Right ventricle myocardium superior (tissue), 1 donor: ENCODE results near the gene DMXL1. TPM values are rescaled to one million over a fixed set of nuclear protein-coding genes. Genes with fewer than 3 reads are reported as not detected.

Source experiments
- ATAC-seq: fragments of 200-7000 bp; cut with Tn5 transposase; one replicate; pipeline ENCODE4 v1.9.1; 2020; ENCODE audit warnings: mild to moderate bottlenecking; ENCODE audit not compliant: poor library complexity
- DNase-seq: peaks from one replicate; pipeline ENCODE4 v3.0.0-alpha.2; 2020
- intact Hi-C: fragments of 100-400 bp; cut with DNase I; formaldehyde crosslinking; loops from one replicate; pipeline ENCODE4 v1.11.2; 2022
- microRNA-seq: library from miRNA; unstranded; fragments of <30 nt; microRNA quantifications from one replicate; pipeline ENCODE4 v1.2.0, GENCODE V29; 2020
- total RNA-seq: library from RNA; stranded (reverse); fragmentation: NEBNext Ultra II Directional; extraction: Animal tissue kit (Norgen Biotek cat#: 25700); gene quantifications from one replicate; pipeline ENCODE4 v1.2.1, GENCODE V29; 2021
- donor health status: DM: no; HTN: yes; CAD: no; lungs with severe emphysema.

DMXL1 gene
- total RNA-seq, 1 donor from 2014 or later: 23.3 TPM

DNA sequence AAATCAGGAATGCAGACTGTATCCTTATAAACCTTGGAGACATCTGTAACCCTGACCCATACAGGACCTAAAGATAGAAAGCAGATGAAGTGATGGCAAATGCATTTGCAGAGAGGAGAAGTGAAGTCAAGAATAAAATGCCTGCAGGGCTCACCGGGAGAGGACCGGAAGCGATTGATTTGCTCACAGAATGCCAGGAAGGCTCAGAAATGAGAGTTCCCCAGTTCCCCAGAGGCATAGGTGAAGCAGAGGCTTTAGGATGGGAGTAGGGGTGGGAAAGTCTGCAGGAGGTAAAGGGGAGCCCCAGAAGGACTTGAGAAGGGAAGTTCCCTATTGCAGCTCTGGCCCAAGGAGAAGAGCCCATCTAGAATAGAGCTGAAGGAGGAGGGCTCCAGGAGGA is 221.0 kb downstream of the DMXL1 start:
- intact Hi-C loops: no loop called here
- ATAC-seq (no peak), DNase-seq (no peak)

DNA sequence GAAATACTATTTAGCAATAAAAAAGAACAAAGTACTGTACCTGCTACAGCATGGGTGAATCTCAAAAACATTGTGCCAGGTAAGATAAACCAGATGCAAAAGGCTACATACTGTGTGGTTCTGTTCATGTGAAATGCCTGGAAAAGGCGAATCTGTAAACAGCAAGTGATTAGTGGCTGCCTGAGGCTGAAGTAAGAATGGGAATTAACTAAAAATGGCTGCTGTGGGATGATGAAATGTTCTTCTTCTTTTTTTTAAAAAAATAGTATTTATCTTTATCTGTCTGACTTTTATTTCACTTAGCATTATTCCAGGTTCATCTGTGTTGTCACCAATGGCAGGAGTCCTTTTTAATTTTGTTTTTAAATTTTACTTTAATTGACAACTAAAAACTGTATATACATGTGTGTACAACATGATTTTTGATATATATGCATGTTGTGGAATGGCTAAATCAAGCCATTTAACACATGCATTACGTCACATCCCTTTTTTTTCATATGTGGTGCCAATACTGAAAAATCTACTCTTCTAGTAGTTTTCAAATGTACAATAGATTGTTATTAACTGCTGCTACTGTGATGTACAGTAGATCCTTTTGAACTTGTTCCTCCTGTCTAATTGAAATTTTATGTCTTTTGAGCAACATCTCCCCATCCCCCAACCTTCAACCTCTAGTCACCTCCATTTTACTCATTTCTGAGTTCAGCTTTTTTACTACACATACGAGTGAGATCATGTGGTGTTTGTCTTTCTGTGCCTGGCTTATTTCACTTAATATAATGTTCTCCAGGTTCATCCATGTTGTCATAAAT is 222.0 kb downstream of the DMXL1 start:
- no peak for DNase-seq
- no peak for ATAC-seq
- intact Hi-C loops: no loop called here

DNA sequence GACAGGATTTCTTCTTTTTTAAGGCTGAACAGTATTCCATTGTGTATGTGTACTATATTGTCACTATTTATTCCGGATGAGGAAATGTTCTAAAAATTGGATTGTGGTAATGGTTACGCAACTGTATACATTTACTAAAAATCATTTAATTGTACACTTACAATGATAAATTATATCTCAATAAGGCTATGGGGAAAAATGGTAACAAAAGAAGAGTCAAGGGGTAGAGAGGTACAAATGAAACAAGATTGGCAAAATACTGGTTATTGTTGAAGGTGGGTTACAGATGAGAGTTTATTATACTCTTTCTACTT is 222.6 kb downstream of the DMXL1 start:
- ATAC-seq: no peak
- intact Hi-C loops: no loop called here
- no peak for DNase-seq

Small RNAs within 50 kb of the gene (microRNA-seq; reads per million reads assigned to microRNA genes)
- not detected for gene MIR5706

Other genes with a start within 250 kb of the DMXL1 start
- gene DTWD2, start 82.5 kb upstream of the DMXL1 start, total RNA-seq: 11.8 TPM